Ishikawa (cell line): ENCODE results near the gene HOXA4.

Source experiments
- CREB1 ChIP-seq: IDR thresholded peaks from 2 replicates; pipeline ENCODE4 v1.6.1; 2012; ENCODE audit warnings: low read depth
- EGR1 ChIP-seq: IDR thresholded peaks from 2 replicates; pipeline ENCODE4 v1.6.1; 2012
- EP300 ChIP-seq: IDR thresholded peaks from 2 replicates; pipeline ENCODE4 v1.6.1; 2012; ENCODE audit warnings: borderline replicate concordance
- NFIC ChIP-seq: IDR thresholded peaks from 2 replicates; pipeline ENCODE4 v1.6.1; 2012
- RAD21 ChIP-seq: IDR thresholded peaks from 2 replicates; pipeline ENCODE4 v1.6.1; 2012; ENCODE audit warnings: low read depth
- TEAD4 ChIP-seq: IDR thresholded peaks from 2 replicates; pipeline ENCODE4 v1.6.1; 2012
- YY1 ChIP-seq: IDR thresholded peaks from 2 replicates; pipeline ENCODE4 v1.6.1; 2012; ENCODE audit warnings: low read depth
- ZBTB7A ChIP-seq: IDR thresholded peaks from 2 replicates; pipeline ENCODE4 v1.6.1; 2012; ENCODE audit warnings: low read depth
- TF ChIP-seq, protein P1 (sequence below): IDR thresholded peaks from 2 replicates; pipeline ENCODE4 v1.6.1; 2012
- TF ChIP-seq, protein P2 (sequence below): IDR thresholded peaks from 2 replicates; pipeline ENCODE4 v1.6.1; 2012; ENCODE audit warnings: low read depth, mild to moderate bottlenecking

DNA sequence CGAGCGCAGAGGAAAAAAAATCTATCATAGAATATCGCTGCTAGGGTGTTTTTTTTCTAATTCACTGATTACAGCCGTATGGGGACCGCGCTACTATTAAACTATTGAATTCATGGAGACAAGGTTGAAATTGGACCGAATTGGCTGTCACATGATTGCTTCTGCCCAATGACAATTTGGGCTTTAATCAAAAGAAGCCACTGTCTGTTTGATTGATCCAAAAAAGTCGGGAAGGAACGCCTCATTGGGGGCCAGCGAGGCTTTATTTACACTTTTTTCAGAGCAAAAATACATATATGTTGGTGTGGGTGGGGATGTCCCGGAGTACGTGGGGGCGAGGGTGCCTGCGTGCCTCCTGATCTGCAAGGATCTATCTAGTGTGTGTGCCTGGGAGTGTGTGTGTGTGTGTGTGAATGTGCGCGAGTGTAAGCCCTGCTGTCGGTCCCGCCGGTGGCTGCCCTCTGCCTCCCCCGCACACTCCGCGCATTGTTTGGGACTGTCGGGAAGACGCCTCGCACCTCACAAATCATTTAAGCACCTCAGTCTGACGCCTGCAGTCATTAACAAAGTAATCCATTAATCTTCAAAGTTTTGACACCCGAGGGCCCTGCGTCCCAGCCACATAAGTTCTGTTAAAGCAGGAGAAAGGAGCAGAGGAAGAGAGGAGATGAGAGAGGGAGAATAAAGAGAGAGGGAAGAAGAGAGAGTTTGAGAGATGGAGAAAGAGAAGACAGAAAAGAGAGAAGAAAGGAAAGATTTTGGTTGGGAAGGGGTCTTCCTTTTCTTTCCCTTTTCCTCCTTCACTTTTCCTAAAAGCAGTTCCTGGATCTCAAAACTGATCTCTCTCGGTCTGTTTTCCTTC is 27.7 kb downstream of the HOXA4 start, which contains the start of gene HOXA2:
- TF ChIP-seq TEAD4: no peak
- no peak for TF ChIP-seq NFIC
- TF ChIP-seq, protein P1, sequence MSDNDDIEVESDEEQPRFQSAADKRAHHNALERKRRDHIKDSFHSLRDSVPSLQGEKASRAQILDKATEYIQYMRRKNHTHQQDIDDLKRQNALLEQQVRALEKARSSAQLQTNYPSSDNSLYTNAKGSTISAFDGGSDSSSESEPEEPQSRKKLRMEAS: no peak
- no peak for TF ChIP-seq EP300
- no peak for TF ChIP-seq CREB1
- TF ChIP-seq YY1: no peak
- TF ChIP-seq EGR1: no peak
- TF ChIP-seq ZBTB7A: no peak
- TF ChIP-seq RAD21: no peak
- TF ChIP-seq, protein P2, sequence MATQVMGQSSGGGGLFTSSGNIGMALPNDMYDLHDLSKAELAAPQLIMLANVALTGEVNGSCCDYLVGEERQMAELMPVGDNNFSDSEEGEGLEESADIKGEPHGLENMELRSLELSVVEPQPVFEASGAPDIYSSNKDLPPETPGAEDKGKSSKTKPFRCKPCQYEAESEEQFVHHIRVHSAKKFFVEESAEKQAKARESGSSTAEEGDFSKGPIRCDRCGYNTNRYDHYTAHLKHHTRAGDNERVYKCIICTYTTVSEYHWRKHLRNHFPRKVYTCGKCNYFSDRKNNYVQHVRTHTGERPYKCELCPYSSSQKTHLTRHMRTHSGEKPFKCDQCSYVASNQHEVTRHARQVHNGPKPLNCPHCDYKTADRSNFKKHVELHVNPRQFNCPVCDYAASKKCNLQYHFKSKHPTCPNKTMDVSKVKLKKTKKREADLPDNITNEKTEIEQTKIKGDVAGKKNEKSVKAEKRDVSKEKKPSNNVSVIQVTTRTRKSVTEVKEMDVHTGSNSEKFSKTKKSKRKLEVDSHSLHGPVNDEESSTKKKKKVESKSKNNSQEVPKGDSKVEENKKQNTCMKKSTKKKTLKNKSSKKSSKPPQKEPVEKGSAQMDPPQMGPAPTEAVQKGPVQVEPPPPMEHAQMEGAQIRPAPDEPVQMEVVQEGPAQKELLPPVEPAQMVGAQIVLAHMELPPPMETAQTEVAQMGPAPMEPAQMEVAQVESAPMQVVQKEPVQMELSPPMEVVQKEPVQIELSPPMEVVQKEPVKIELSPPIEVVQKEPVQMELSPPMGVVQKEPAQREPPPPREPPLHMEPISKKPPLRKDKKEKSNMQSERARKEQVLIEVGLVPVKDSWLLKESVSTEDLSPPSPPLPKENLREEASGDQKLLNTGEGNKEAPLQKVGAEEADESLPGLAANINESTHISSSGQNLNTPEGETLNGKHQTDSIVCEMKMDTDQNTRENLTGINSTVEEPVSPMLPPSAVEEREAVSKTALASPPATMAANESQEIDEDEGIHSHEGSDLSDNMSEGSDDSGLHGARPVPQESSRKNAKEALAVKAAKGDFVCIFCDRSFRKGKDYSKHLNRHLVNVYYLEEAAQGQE: no peak
